Breast epithelium (tissue), 3 donors: ENCODE results near the gene NPB.

Experiments used
- CTCF ChIP-seq, 3 donors: fragments of 450-650 bp; IDR thresholded peaks; one replicate each; pipeline ENCODE4 v1.5.1; 2016 to 2017; ENCODE audit warnings: antibody characterized with exemption in 3 of 3, mild to moderate bottlenecking in 3 of 3, moderate library complexity in 3 of 3
- POLR2A ChIP-seq: fragments of 450-650 bp; IDR thresholded peaks from one replicate; pipeline ENCODE4 v1.6.1; 2016; ENCODE audit warnings: antibody characterized with exemption, mild to moderate bottlenecking, moderate library complexity
- POLR2AphosphoS5 ChIP-seq, 3 donors: sonication (generic); formaldehyde crosslinking; IDR thresholded peaks; one replicate each; pipeline ENCODE4 v1.6.1; 2017; ENCODE audit warnings: antibody characterized with exemption in 3 of 3

- TF ChIP-seq CTCF (IDR thresholded peaks at IDR 0.05) = no peak
- TF ChIP-seq POLR2A = no peak
- no peak for TF ChIP-seq POLR2AphosphoS5 (IDR thresholded peaks at IDR 0.05)
Measured at GRCh38 chr17:81935709-81936084, 33.7 kb downstream of the NPB start.
